ENCODE measurements around the gene LPP. TPM values are rescaled to one million over a fixed set of nuclear protein-coding genes. Genes with fewer than 3 reads are reported as not detected.

Gene LPP
- total RNA-seq, 4 donors from 2014 or later: 1,872 to 3,079 (median 2,300) TPM

- H3K4me1 ChIP-seq: peaks cover 75 to 100% (median 95%) of the 10 kb centered on the region in 4 donors
- DNase-seq (ENCODE audit: extremely low spot score): no peak
- peaks cover 0 to 23% (median 5%) of the 10 kb centered on the region in 4 donors for H3K36me3 ChIP-seq
- H3K27me3 ChIP-seq: no peaks in the 10 kb centered on the region
- H3K27ac ChIP-seq (replicated peaks in 1 of 4): peak overlapping the region; percentile 82 to 98 (median 91)
- no peak overlapping the region for H3K4me3 ChIP-seq
- H3K9me3 ChIP-seq: no peaks in the 10 kb centered on the region
- 28% methylated on average over 3 of the region's 3 CpGs for WGBS
- intact Hi-C loops (cut with DNase I): no loop called here
- TF ChIP-seq CTCF (IDR thresholded peaks at IDR 0.05) (no peak), POLR2AphosphoS5 (IDR thresholded peaks at IDR 0.05) (peak; percentile 75 to 85), EP300 (IDR thresholded peaks at IDR 0.05) (peak; percentile 38), POLR2A (IDR thresholded peaks at IDR 0.05; ENCODE audit: low read depth) (no peak)
Measured at GRCh38 chr3:188286087-188286513, 132.1 kb downstream of the LPP start.

- Histone ChIP-seq H3K36me3 (peaks cover 0 to 23% (median 5%) of the 10 kb centered on the region in 4 donors), H3K27me3 (no peaks in the 10 kb centered on the region), H3K27ac (replicated peaks in 1 of 4) (peak overlapping the region; percentile 82 to 98 (median 91)), H3K9me3 (no peaks in the 10 kb centered on the region), H3K4me1 (peaks cover 72 to 99% (median 95%) of the 10 kb centered on the region in 4 donors), H3K4me3 (no peak overlapping the region)
- 61% methylated on average over 4 of the region's 4 CpGs for WGBS
- intact Hi-C loops (cut with DNase I): no loop called here
- no peak for DNase-seq (ENCODE audit: extremely low spot score)
- TF ChIP-seq CTCF (IDR thresholded peaks at IDR 0.05) (no peak), POLR2AphosphoS5 (IDR thresholded peaks at IDR 0.05) (no peak)
Measured at GRCh38 chr3:188287339-188287738, 133.4 kb downstream of the LPP start.

- intact Hi-C loops (cut with DNase I): no loop called here
- Histone ChIP-seq H3K4me1 (peaks cover 66 to 99% (median 94%) of the 10 kb centered on the region in 4 donors), H3K36me3 (peaks cover 0 to 23% (median 5%) of the 10 kb centered on the region in 4 donors), H3K4me3 (no peak overlapping the region), H3K27ac (replicated peaks in 1 of 4) (peak overlapping the region; percentile 82 to 98 (median 91)), H3K9me3 (no peaks in the 10 kb centered on the region), H3K27me3 (no peaks in the 10 kb centered on the region)
- TF ChIP-seq POLR2AphosphoS5 (IDR thresholded peaks at IDR 0.05) (peak in 1 of 2 donors; percentile 31), EP300 (IDR thresholded peaks at IDR 0.05) (no peak), CTCF (IDR thresholded peaks at IDR 0.05) (no peak), POLR2A (IDR thresholded peaks at IDR 0.05; ENCODE audit: low read depth) (no peak)
- no peak for DNase-seq (ENCODE audit: extremely low spot score)
- WGBS: 42% methylated on average over 6 of the region's 6 CpGs
Measured at GRCh38 chr3:188287762-188288505, 134.0 kb downstream of the LPP start.

- H3K9me3 ChIP-seq: no peaks in the 10 kb centered on the region
- no peak for TF ChIP-seq EP300 (IDR thresholded peaks at IDR 0.05)
- no peak for TF ChIP-seq CTCF (IDR thresholded peaks at IDR 0.05)
- TF ChIP-seq POLR2AphosphoS5 (IDR thresholded peaks at IDR 0.05): peak in 1 of 2 donors; percentile 35
- no peak for TF ChIP-seq POLR2A (IDR thresholded peaks at IDR 0.05; ENCODE audit: low read depth)
- H3K27ac ChIP-seq (replicated peaks in 1 of 4): peak overlapping the region; percentile 83 to 98 (median 91)
- WGBS: 89% methylated on average over 1 of the region's 1 CpG
- no peak for DNase-seq (ENCODE audit: extremely low spot score)
- peaks cover 0 to 18% (median 5%) of the 10 kb centered on the region in 4 donors for H3K36me3 ChIP-seq
- H3K27me3 ChIP-seq: no peaks in the 10 kb centered on the region
- intact Hi-C loops (cut with DNase I): no loop called here
- no peak overlapping the region for H3K4me3 ChIP-seq
- peaks cover 57 to 99% (median 94%) of the 10 kb centered on the region in 4 donors for H3K4me1 ChIP-seq
Measured at GRCh38 chr3:188292251-188292650, 138.3 kb downstream of the LPP start.
